Measurements from ENCODE around the gene ERFE. TPM values are rescaled to one million over a fixed set of nuclear protein-coding genes. Genes with fewer than 3 reads are reported as not detected.

ERFE gene
- total and polyA plus RNA-seq, 8 donors = 0.13 to 1.1 (median 0.82) TPM; not detected in 4

GRCh38 chr2:238116298-238117198 is 42.2 kb upstream of the ERFE start:
- peaks cover 0 to 13% (median 3%) of the 10 kb centered on the region in 4 donors for H3K4me1 ChIP-seq
- H3K36me3 ChIP-seq = no peaks in the 10 kb centered on the region
- peaks cover 0 to 9% (median 0%) of the 10 kb centered on the region in 4 donors for H3K9me3 ChIP-seq
- TF ChIP-seq POLR2A (IDR thresholded peaks at IDR 0.05) = no peak
- TF ChIP-seq EP300 (IDR thresholded peaks at IDR 0.05) = no peak
- TF ChIP-seq CTCF (IDR thresholded peaks at IDR 0.05) = no peak
- no peak for TF ChIP-seq POLR2AphosphoS5 (IDR thresholded peaks at IDR 0.05)
- no peak overlapping the region for H3K27ac ChIP-seq
- peaks cover 0 to 45% (median 7%) of the 10 kb centered on the region in 3 donors for H3K27me3 ChIP-seq
- intact Hi-C loops (cut with DNase I; ENCODE audit: low total_unique reads) = no loop called here
- no peak for DNase-seq
- H3K4me3 ChIP-seq = no peak overlapping the region
- WGBS, 5 donors = 87 to 91% (median 90%) methylated on average over 14 to 21 of the region's 21 CpGs

DNA sequence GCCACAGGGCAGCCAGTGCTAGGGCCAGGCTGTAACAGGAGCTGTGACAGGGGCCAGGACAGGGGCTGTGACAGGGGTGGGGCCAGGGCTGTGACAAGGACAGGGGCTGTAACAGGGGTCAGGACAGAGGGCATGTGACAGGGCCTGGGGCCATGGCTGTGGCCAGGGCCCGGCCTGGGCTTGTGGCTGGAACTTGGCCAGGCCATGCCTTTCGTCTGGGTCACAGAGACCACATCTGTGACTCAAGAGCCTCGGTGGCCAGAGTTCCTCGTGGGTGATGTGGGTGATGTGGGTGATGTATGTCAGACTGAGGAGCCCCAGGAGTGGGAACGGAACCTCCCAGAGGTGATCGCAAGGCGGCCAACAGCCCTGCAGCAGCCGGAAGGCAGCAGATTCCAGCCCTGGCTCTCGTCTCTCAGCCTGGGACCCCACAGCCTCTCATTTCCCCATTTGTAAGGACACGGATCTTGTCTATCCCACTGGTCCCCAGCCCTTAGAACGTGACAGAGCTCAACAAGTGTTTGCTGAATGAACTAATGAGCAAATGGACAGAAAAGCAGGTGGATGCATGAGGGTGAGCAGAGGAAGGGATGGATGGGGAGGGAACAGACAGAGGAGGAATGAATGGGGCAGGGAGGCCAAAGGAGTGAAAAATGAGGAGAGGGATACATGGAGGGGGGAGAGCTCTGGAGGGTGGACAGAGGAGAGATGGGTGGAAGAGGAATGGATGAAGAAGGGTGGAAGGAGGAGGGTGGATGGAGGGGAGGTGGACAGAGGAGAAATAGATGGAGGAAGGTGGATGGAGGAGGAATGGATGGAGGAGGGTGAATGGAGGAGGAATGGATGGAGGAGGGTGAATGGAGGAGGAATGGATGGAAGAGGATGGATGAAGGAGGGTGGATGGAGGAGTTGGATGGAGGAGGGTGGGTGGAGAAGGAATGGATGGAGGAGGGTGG is 41.3 kb upstream of the ERFE start:
- Histone ChIP-seq H3K4me3 (no peak overlapping the region), H3K4me1 (peaks cover 0 to 13% (median 3%) of the 10 kb centered on the region in 4 donors), H3K36me3 (no peaks in the 10 kb centered on the region), H3K27ac (no peak overlapping the region), H3K27me3 (peaks cover 0 to 49% (median 7%) of the 10 kb centered on the region in 3 donors), H3K9me3 (peaks cover 0 to 9% (median 0%) of the 10 kb centered on the region in 4 donors)
- DNase-seq = no peak
- TF ChIP-seq EP300 (IDR thresholded peaks at IDR 0.05) = no peak
- no peak for TF ChIP-seq POLR2A (IDR thresholded peaks at IDR 0.05)
- WGBS, 5 donors = 68 to 81% (median 75%) methylated on average over 8 to 11 of the region's 11 CpGs
- intact Hi-C loops (cut with DNase I; ENCODE audit: low total_unique reads) = no loop called here

DNA sequence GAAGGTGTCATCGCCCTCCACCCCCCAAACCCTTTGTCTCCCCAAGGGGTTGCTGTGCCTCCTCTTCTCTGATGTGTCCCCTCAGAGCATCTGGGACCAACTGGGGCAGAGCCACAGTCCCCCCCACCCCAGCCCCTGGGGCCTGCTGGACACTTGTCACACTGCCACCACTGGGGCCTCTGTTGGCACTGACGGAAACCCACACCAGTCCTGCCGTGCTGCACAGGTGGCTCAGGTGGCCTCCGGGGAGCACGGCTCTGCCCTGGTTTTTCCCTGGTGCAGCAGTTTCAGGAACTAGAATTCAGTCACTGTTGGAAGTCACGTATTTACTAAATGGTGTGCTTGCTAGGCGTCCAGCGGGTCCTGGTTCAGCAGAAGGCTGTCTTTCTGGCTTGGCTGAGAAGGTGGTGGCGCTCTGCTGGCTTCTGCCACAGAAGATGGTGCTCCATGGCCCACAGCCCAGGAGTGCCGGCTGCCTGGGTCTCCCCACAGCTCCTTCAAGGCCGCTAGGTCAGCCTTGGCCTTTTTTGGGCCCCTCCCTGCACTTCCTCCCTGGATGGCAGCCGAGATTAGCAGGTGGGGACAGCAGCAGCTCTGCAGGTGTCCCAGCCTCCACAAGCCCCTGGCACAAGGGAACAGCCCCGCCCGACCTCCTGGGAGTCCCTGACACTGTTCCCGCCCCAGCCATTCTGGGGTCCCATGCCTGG is 38.9 kb upstream of the ERFE start:
- no peak for TF ChIP-seq POLR2A (IDR thresholded peaks at IDR 0.05)
- no peak for DNase-seq
- Histone ChIP-seq H3K36me3 (no peaks in the 10 kb centered on the region), H3K27me3 (peaks cover 0 to 46% (median 7%) of the 10 kb centered on the region in 3 donors), H3K4me3 (no peak overlapping the region), H3K27ac (no peak overlapping the region), H3K9me3 (no peaks in the 10 kb centered on the region), H3K4me1 (peaks cover 0 to 13% (median 3%) of the 10 kb centered on the region in 4 donors)
- intact Hi-C loops (cut with DNase I; ENCODE audit: low total_unique reads) = no loop called here
- WGBS, 5 donors = 32 to 51% (median 36%) methylated on average over 9 to 15 of the region's 15 CpGs

- no peaks in the 10 kb centered on the region for H3K36me3 ChIP-seq
- DNase-seq = peak in 1 of 2 donors; percentile 52
- WGBS, 5 donors = 33 to 83% (median 38%) methylated on average over 1 to 30 of the region's 30 CpGs
- intact Hi-C loops (cut with DNase I; ENCODE audit: low total_unique reads) = no loop called here
- peaks cover 0 to 44% (median 7%) of the 10 kb centered on the region in 3 donors for H3K27me3 ChIP-seq
- TF ChIP-seq POLR2AphosphoS5 (IDR thresholded peaks at IDR 0.05) = no peak
- TF ChIP-seq POLR2A (IDR thresholded peaks at IDR 0.05) = no peak
- TF ChIP-seq EP300 (IDR thresholded peaks at IDR 0.05) = no peak
- TF ChIP-seq CTCF (IDR thresholded peaks at IDR 0.05) = no peak
- peaks cover 0 to 13% (median 3%) of the 10 kb centered on the region in 4 donors for H3K4me1 ChIP-seq
- H3K9me3 ChIP-seq = no peaks in the 10 kb centered on the region
- H3K4me3 ChIP-seq = no peak overlapping the region
- H3K27ac ChIP-seq = no peak overlapping the region
These were observed 38.1 kb upstream of the ERFE start for GRCh38 chr2:238120463-238121298.

All from stomach (tissue), 9 donors.